ENCODE results near the gene RALGPS2. TPM values are rescaled to one million over a fixed set of nuclear protein-coding genes. Genes with fewer than 3 reads are reported as not detected.

Gene RALGPS2
- total and polyA plus RNA-seq, 2 of the 13 experiments (the other 11 are each of a cell fraction or from before 2014, with no cell fraction given), result 15.6 to 36.0 TPM

GRCh38 chr1:178725466-178726086 is 532 bp downstream of the RALGPS2 start (continued):
- 0 out of 2 replicates have a peak, but pooled peaks have one; percentile 17 for TF ChIP-seq ZNF770 (CRISPR knock-in tag; IDR thresholded peaks at IDR 0.05)
- no peak for TF ChIP-seq NR3C1 (CRISPR knock-in tag; IDR thresholded peaks at IDR 0.05)
- TF ChIP-seq ZNF18 (CRISPR knock-in tag; IDR thresholded peaks at IDR 0.05; ENCODE audit: insufficient replicate concordance), result peak; percentile 50
- TF ChIP-seq SP140L (CRISPR knock-in tag; IDR thresholded peaks at IDR 0.05; ENCODE audit: borderline replicate concordance), result no peak
- no peak for TF ChIP-seq ZNF280D (CRISPR knock-in tag; IDR thresholded peaks at IDR 0.05)
- TF ChIP-seq ZHX2 (IDR thresholded peaks at IDR 0.05; ENCODE audit: low read depth), result no peak
- TF ChIP-seq ZHX2 (CRISPR knock-in tag; IDR thresholded peaks at IDR 0.05; ENCODE audit: borderline replicate concordance), result no peak
- no peak for TF ChIP-seq YEATS2 (CRISPR knock-in tag; IDR thresholded peaks at IDR 0.05; ENCODE audit: borderline replicate concordance)
- TF ChIP-seq STAG1 (CRISPR knock-in tag; IDR thresholded peaks at IDR 0.05), result no peak
- no peak for TF ChIP-seq RCOR2 (CRISPR knock-in tag; IDR thresholded peaks at IDR 0.05)
- no peak for TF ChIP-seq HMG20B (CRISPR knock-in tag; conservative IDR thresholded peaks at IDR 0.05)
- no peak for TF ChIP-seq BRD4 (CRISPR knock-in tag; IDR thresholded peaks at IDR 0.05)
- no peak for TF ChIP-seq GTF3A (CRISPR knock-in tag; conservative IDR thresholded peaks at IDR 0.05)

All from HepG2 (cell line).